Measurements from ENCODE around the gene DHRS13. TPM values are rescaled to one million over a fixed set of nuclear protein-coding genes. Genes with fewer than 3 reads are reported as not detected.
A peak's percentile ranks its signal among the peaks of the same experiment; 100 is the strongest.

The DHRS13 gene
- total and polyA plus RNA-seq, 3 donors from 2014 or later: 8.7 to 18.6 (median 14.9) TPM

DNA sequence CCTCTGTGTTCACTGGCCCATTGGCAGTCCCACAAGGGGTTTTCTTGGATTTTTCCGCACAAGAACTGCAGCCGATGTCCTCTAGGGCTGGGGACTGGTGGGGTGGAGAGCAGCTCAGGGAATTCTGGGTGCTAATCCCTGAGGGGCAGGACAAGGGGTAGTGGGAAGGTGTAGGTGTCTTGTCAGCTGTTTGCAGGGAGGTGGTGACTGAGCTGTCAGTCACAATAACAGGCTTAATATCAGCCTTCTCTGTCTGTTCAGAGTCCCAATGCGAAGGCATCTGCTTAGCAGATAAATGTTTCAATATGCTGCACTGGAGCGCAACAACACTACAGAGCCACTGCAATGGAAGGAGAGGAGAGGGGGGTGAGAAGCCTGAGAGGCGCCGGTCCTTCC lies 10.1 kb upstream of the DHRS13 start:
- TF ChIP-seq, protein P1, sequence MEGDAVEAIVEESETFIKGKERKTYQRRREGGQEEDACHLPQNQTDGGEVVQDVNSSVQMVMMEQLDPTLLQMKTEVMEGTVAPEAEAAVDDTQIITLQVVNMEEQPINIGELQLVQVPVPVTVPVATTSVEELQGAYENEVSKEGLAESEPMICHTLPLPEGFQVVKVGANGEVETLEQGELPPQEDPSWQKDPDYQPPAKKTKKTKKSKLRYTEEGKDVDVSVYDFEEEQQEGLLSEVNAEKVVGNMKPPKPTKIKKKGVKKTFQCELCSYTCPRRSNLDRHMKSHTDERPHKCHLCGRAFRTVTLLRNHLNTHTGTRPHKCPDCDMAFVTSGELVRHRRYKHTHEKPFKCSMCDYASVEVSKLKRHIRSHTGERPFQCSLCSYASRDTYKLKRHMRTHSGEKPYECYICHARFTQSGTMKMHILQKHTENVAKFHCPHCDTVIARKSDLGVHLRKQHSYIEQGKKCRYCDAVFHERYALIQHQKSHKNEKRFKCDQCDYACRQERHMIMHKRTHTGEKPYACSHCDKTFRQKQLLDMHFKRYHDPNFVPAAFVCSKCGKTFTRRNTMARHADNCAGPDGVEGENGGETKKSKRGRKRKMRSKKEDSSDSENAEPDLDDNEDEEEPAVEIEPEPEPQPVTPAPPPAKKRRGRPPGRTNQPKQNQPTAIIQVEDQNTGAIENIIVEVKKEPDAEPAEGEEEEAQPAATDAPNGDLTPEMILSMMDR (IDR thresholded peaks at IDR 0.05): no peak
- no peak for TF ChIP-seq POLR2A (IDR thresholded peaks at IDR 0.05)
- WGBS, 2 donors: 75 to 86% methylated on average over 6 of the region's 6 CpGs
- Histone ChIP-seq H3K9me3 (no peaks in the 10 kb centered on the region), H3K36me3 (ENCODE audit: low read depth, missing control alignments) (no peaks in the 10 kb centered on the region), H3K4me3 (no peak overlapping the region), H3K27me3 (no peaks in the 10 kb centered on the region), H3K27ac (no peak overlapping the region), H3K4me1 (peaks cover 35% of the 10 kb centered on the region)
- intact Hi-C loops (cut with DNase I; ENCODE audit: low total_unique reads): loop anchor here (10.0 kb wide), 1 partner anchor 158 kb away; no protein-coding TSS in a partner anchor
- DNase-seq: peak; percentile 64

DNA sequence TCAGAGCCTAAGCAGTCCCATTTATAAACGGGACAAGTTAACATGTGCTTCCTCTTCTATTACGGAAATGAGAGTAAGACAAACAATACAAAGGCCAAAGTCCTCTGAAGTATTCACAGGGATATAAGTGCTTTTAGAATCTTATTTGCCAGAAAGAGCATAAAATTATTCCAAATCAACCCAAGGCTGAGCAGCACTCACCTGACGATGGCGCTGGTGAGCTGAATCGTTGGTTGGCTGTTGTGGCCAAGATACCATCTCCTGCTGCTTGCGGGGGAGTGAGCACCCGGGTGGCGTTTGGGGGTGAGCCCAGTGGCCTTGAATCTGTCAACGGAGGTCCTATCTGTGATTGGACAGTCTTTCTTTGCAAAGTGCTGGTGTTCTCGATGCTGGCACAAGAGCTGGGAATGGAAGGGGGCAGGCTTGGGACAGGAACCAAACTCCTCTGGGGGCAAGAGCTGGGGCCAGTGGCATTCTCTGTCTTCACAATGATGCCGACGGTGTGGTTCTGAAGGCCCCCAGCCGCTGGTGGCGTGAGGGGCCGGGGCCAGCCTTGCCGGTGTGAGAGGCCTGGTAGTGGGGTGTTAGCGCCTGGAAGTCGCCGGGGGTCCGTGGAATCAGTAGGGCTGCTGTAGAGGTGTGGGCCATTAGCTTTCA lies 9.5 kb upstream of the DHRS13 start:
- intact Hi-C loops (cut with DNase I; ENCODE audit: low total_unique reads): loop anchor here (10.0 kb wide), 1 partner anchor 158 kb away; no protein-coding TSS in a partner anchor
- peak; percentile 85 for DNase-seq
- 64 to 75% methylated on average over 19 to 20 of the region's 20 CpGs for WGBS, 2 donors
- no peak overlapping the region for H3K27ac ChIP-seq
- H3K36me3 ChIP-seq (ENCODE audit: low read depth, missing control alignments): no peaks in the 10 kb centered on the region
- TF ChIP-seq, protein P1 (IDR thresholded peaks at IDR 0.05): peak; percentile 39 to 59 (median 52)
- no peak for TF ChIP-seq POLR2A (IDR thresholded peaks at IDR 0.05)
- peaks cover 35% of the 10 kb centered on the region for H3K4me1 ChIP-seq
- H3K9me3 ChIP-seq: no peaks in the 10 kb centered on the region
- no peaks in the 10 kb centered on the region for H3K27me3 ChIP-seq
- no peak overlapping the region for H3K4me3 ChIP-seq

DNA sequence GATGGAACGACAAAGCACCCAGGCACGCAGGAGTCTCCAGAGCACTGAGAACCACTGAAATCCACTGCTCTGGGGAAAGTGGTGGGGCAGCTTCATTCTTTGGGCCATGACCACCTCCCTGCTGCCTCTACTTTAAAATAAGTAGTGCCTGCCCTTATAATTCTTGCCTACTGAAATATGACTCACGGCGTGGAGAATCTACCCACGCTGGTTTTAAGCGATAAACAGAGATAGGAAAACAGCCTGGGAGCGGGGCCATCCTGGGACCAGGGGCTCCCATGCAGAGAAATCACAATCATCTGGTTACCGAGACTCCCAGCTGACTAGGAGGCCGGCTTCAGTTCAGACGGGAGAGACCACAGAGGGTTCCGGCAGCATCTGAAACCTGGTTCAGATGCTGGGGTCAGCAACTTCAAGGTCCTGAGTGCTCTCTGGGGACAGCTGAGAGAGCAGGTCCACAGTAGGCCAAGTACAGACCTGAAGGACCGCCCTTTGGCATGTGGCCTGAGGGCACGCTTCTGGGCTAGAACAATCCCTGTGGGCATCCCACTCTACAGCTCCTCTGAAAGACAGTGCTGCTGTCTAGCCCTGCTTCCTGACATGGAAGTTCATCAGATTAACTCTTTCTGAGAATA lies 8.6 kb upstream of the DHRS13 start:
- H3K4me1 ChIP-seq: peaks cover 36% of the 10 kb centered on the region
- peak; percentile 56 for DNase-seq
- H3K36me3 ChIP-seq (ENCODE audit: low read depth, missing control alignments): no peaks in the 10 kb centered on the region
- no peak overlapping the region for H3K27ac ChIP-seq
- TF ChIP-seq POLR2A (IDR thresholded peaks at IDR 0.05): no peak
- TF ChIP-seq, protein P1 (IDR thresholded peaks at IDR 0.05): no peak
- intact Hi-C loops (cut with DNase I; ENCODE audit: low total_unique reads): loop anchor here (10.0 kb wide), 1 partner anchor 157 kb away; no protein-coding TSS in a partner anchor
- H3K4me3 ChIP-seq: no peak overlapping the region
- H3K27me3 ChIP-seq: no peaks in the 10 kb centered on the region
- 59 to 73% methylated on average over 9 to 13 of the region's 13 CpGs for WGBS, 2 donors
- H3K9me3 ChIP-seq: no peaks in the 10 kb centered on the region

DNA sequence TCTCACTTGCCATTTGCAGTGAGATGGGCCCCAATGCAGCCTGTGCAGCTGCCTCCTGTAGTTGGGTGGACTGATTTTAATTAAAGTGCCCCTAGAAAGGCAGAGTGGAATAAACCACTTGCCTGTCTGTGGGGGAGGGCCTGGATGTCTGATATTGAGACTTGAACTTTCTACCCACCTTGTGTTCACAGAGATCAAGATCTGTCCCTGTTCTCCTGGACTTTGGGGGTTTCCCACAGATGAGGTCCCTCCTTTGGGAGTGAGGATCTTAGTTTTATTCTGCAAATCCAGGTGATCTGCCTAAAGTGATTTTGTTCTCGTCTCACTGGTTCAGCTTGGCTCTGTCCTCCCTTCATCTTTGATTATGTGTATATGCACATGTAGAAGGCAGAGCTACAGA lies 7.7 kb upstream of the DHRS13 start:
- no peaks in the 10 kb centered on the region for H3K27me3 ChIP-seq
- TF ChIP-seq, protein P1 (IDR thresholded peaks at IDR 0.05): no peak
- no peak for TF ChIP-seq POLR2A (IDR thresholded peaks at IDR 0.05)
- H3K27ac ChIP-seq: no peak overlapping the region
- no peak overlapping the region for H3K4me3 ChIP-seq
- DNase-seq: no peak
- WGBS, 2 donors: 71 to 100% methylated on average over 1 of the region's 1 CpG
- H3K9me3 ChIP-seq: no peaks in the 10 kb centered on the region
- intact Hi-C loops (cut with DNase I; ENCODE audit: low total_unique reads): loop anchor here (10.0 kb wide), 1 partner anchor 156 kb away; no protein-coding TSS in a partner anchor
- no peaks in the 10 kb centered on the region for H3K36me3 ChIP-seq (ENCODE audit: low read depth, missing control alignments)
- peaks cover 36% of the 10 kb centered on the region for H3K4me1 ChIP-seq

Measured in testis (tissue), 3 donors.